GM18868 (cell line): ENCODE results near the gene ZNF689.
"Not testable (repeated sequence)": the region's sequence is repeated elsewhere in the genome, so short reads cannot be mapped to it uniquely, and the experiment has no call there.

Experiments
- ATAC-seq: cut with Tn5 transposase; IDR thresholded peaks from one replicate; pipeline ENCODE4 v1.9.1; 2021; ENCODE audit warnings: mild to moderate bottlenecking, moderate library complexity; ENCODE audit not compliant: unreplicated experiment

Gene ZNF689

DNA sequence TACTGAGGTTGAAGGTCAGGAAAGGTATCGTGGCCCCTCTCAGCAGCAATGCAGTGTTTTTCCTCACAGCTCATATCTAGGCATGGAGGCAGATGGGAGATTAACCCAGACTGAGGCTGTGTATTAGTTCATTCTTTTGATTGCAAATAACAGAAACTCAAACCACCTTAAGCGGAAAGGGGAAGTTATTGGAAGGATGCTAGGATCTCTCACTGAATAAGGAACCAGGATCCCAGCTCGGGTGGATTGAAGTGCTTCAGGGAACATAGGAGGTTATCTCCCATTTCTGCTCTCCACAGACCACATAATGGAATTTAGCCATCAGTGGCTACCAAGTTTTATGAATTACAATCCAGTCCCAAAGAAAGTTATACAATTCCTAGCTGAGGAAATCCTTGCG, 8.2 kb downstream of the ZNF689 start:
- no peak for ATAC-seq

DNA sequence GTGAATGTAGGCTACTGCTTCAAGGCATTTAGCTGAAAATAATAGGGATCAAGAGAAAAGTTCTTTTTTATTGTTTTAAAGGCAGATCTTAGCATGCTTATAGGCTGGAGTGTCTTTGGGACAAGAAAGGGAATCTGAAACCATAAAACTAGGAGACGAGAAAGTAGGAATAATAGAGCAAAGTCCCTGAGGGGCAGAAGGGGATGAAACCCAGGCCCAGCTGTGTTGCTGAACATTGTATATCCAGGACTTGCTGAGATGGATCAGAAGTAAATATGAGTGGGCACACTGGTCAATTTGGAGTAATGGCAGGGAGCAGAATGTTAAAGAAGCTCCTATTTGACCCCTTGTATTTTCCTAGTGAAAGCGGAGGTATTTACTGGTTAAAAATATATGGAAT, 9.3 kb downstream of the ZNF689 start:
- no peak for ATAC-seq

DNA sequence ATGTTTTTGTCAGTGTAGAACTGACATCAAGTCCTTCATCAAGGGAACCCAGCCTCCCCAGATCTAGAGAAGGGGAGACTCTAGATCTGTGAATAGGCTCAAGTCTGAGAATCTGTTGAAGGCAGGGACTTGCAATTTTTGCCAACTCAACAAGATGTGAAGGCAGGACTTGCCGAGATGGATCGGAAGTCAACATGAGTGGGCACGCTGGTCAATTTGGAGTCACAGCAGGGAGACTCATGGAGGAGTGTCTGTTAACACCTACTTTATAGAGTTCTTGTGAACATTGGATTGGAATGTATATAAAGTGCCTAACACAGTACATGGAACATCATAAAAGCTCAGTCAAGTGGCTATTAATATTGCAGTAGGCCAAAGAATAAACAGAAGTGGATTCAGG, 10.0 kb downstream of the ZNF689 start:
- no peak for ATAC-seq

DNA sequence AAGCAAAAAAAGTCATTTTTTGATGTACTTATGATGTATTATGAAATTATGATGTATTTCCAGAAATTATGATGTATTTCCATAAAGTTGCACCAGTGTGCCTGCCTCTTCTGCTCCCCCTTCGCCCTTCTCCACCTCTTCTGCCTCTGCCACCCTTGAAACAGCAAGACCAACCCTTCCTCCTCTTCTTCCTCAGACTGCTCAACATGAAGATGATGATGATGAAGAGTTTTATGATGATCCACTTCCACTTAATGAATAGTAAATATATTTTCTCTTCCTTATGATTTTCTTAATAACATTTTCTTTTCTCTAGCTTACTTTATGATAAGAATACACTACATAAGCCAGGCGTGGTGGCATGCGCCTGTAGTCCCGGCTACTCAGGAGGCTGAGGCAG, 17.3 kb downstream of the ZNF689 start:
- ATAC-seq, result no peak

DNA sequence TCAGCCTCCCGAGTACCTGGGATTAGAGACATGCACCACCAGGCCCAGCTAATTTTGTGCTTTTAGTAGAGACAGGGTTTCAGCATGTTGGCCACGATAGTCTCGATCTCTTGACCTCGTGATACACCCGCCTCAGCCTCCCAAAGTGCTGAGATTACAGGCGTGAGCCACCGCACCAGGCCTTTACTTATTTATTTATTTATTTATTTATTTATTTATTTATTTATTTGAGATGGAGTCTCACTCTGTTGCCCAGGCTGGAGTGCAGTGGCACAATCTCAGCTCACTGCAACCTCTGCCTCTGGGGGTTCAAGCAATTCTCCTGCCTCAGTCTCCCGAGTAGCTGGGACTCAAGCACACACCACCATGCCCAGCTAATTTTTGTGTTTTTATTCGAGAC, 19.3 kb downstream of the ZNF689 start:
- not testable (repeated sequence) for ATAC-seq

DNA sequence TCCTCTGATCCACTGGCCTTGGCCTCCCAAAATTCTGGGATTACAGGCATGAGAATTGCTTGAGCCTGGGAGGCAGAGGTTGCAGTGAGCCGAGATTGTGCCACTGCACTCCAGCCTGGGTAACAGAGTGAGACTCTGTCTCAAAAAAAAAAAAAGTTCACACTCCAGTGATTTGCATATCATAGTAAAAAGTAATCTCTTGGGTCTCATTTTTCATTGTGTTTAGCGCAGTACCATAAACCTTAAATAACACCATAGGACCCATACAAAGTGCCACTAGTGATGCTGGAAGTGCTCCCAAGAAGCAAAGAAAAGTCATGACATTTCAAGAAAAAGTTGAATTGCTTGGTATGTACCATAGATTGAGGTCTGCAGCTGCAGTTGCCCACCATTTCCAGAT, 20.6 kb downstream of the ZNF689 start:
- ATAC-seq, result not testable (repeated sequence)

DNA sequence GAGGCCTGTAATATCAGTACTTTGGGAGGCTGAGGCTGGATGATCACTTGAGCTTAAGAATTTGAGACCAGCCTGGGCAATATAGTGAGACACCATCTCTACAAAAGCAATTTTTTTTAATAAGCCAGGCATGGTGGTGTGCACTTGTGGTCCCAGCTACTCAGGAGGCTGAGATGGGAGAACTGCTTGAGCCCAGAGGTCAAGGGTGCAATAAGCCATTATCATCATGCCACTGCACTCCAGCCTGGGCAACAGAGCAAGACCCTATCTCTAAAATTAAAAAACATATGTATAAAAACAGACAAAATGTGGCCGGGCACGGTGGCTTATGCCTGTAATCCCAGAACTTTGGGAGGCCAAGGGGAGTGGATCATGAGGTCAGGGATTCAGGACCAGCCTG, 21.5 kb downstream of the ZNF689 start:
- ATAC-seq, result no peak

DNA sequence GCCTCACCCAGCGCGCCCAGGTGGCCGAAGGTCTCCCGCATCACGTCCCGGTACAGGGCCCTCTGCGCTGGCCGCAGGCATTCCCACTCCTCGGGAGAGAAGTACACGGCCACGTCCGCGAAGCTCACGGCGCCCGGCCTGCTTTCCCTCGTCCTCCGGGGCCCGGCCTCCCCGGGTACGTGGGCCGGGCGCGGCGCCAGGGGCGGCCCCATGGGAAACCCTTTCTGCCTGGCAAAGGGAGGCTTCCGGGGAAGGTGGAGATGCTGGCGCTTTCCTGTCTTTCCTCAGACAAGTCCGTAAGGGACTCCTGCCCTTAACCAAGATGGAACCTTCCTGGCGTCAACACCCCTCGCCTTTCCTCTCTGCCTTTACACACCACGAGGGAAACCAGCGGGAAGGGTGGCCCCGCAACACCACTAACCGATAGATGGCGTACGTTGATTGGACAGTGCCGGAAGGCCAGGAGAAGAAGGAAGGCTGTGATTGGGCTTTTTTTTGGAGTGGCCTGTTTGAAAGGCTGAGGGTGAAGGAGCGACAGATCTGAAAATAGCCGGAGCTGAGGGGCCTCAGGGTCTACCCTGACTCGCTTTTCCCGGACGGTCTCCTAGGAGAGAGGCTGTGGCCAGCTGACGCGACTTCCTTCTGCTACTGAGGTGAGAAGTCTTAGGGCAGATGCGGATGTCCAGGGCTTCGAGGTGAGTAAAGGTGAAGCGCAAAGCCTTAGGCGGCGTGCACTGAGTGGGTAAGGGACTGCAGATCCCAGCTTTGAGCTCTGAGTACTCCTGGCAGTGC, 24.6 kb downstream of the ZNF689 start, which contains the start of gene ZNF785:
Gene ZNF785 (minus strand): TSS at position 298 of the 792 bp plus-strand sequence. CDS start 86 bp downstream, at position 212.
- peak; percentile 92 for ATAC-seq

DNA sequence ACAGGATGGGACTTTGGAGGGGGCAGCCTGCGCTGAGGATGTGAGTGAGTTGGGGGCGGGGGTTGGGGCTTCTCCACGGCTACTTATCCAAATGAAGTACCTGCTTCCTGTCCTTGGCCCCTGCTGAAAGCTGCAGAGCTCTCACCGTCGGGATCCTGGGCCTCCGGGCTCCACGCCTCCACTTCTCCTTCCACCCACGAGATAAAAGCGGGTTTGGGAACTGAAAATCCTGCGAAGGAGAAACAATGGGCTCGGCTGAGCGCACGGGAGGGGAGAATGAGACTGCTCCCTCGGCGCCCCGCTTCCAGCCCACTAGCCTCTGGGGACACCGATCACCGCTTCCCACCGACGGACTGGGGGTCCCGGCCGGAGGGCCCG, 25.2 kb downstream of the ZNF689 start:
- ATAC-seq, result no peak

DNA sequence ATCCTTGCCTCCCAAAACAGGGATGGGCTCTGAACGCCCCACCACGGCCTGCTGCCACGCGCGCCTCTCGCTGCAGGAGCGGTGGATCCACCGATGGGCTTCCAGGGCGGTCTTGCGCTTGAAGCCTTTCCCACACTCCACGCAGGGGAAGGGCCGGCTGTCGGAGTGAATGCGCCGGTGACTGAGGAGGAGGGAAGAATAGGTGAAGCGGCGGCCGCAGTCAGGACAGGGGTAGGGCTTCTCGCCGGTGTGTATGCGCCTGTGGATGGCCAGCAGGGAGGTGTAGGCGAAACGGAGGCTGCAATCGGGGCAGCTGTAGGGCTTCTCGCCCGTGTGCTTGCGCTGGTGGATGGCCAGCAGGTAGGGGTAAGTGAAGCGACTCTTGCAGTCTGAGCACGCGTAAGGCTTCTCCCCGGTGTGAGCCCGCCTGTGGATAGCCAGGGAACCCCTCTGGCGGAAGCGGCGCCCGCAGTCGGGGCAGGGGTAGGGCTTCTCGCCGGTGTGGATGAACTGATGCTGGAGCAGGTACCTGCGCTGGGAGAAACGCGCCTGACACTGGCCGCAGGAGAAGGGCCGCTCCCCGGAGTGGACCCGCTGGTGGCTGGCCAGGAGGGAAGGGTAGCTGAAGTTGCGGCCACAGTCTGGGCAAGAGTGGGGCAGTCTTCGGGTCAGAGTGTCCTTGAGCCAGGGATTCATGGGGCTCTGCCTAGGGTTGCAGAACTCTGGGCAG, 27.4 kb downstream of the ZNF689 start:
- no peak for ATAC-seq

DNA sequence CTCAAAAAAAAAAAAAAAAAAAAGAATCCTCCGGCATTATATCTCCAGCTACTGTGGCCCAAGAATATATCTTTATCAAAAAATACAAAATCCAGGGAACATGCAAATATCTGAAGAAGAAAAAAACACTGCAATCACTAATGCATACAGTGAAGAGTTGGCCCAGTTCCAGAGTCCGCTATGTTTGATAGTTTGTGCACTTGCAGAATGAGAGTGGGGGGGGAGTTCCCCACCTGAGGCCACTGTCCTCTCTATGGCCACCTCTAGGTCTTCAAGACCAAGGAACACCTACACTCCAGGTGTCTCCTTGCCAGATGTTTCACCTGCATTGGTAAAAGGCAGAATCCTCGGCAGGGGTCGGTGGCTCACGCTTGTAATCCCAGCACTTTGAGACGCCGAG, 28.7 kb downstream of the ZNF689 start:
- ATAC-seq, result no peak

DNA sequence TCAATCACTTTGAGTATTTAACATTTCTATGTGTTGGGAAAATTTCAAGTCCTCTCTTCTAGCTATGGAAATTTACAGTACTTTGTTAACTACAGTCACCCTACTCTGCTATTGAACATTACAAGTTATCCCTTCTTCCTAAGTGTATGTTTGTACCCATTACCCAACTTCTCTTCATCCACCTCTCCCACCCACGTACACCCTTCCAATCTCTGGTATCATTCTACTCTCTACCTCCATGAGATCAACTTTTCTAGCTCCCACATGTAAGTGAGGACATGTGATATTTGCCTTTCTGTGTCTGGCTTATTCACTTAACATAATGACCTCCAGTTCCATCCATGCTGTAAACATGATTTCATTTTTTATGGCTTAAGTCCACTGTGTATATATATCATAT, 35.5 kb downstream of the ZNF689 start:
- no peak for ATAC-seq

DNA sequence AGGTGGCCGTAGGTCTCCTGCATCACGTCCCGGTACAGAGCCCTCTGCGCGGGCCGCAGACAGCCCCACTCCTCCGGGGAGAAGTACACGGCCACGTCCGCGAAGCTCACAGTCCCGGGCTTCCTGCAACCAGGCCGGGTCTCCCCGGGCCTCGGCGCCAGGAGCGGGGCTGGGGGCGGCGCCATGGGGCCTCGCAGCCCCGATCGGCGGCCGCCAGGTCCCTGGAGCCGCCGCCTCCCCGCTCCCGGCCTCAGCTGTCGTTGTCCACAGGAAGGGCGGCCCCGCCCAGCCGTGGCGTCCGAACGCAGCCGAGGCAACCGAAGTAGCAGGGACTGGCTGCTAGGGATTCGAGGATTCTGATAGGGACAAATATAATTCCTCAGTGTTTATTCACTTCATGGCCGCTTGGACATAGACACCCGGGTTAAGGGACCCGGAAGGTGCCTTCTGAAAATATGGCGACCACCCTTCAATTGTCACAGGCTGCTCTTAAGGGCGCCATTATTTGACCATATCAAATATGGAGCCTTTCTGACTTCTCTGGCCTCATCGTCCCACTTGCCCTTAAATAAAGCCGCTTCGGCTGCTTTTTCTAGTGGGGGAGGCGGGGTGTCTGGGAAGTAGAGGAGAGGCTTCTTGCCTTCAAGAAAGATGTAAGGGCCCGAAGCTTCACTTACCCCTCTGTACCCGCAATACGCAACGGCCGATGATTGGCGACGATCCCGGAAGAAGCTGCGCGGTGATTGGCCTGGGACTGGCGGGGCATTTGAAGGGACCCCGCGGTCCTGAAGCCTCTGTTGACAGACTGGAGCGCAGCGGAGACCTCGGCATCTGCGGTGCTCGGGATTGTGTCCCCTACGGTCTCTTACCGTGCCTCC, 38.5 kb downstream of the ZNF689 start, which contains the start of gene ZNF688:
Gene ZNF688 (minus strand): TSS at position 270 of the 878 bp plus-strand sequence. CDS start 85 bp downstream, at position 185.
- peak; percentile 78 for ATAC-seq

DNA sequence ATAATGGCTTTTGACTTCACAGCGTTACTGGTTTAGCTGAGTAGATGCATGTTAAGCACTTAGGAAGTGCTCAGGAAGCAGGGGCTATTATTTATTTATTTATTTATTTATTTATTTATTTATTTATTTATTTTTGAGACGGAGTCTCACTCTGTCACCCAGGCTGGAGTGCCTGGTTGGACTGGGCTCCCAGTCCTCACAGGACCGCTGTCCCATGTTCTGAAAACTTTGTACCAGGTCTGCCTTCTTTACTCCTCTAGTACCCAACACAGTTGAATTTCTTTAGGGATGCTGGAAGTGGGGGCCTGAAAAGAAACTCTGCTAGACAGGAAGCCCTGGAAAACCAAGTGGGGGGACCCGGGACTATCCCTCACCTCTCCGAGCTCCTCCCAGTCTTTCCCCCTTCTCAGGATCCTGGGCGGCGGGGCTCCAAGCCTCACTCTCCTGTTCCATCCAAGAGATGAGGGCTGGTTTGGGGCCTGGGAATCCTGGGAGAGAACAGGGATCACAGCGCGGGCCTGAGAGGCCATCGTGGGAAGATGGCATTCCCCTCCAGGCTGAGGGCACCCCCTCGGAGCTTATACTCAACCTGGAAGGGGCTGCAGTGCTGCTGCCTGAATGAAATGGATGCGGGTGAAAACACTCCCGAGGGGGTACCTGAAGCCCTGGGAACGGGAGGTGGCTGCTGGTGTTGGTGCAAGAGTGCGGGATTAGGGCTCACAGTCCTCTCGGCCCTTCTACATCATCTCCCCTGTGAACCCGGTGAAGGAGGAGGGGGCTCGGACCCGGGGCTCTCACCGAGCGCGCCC, 39.3 kb downstream of the ZNF689 start:
- ATAC-seq, result no peak

DNA sequence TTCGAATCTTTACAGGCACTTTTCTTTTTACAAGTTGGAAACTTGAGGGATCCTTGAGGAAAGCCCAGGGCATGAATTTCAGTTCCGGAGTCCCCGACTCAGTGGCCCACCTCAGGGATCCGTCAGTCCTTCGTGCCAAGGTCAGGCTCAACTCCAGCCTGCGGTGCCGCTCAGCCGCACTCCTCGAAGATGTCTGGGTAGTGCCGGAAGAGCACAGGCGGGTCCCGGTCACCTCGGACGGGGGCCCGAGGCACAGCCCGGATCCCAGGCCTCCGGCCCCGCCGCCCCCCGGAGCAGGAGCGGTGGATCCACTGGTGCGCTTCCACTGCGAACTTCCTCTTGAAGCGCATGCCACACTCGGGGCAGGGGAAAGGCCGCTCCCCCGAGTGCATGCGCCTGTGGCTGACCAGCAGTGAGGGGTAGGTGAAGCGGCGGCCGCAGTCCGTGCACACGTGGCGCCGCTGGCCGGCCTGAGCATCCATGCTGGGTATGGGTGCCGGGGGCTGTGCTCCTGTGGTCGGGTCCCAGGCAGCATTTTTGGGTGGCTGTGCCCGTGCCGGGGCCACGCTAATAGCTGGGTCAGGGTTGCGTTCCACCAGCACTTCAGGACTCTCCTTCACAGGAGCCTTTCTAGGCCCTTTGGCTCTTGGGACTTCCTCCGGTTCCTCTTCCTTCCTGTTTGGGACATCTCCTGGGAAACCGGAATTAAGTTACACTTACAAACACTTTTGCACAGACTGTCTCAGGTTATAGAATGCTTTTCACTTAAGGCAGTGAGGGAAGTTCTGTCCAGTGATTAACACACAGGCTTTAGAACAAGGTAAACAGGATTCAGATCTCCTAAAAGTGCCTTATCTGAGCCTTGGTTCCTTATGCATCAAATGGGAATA, 40.2 kb downstream of the ZNF689 start:
- no peak for ATAC-seq

DNA sequence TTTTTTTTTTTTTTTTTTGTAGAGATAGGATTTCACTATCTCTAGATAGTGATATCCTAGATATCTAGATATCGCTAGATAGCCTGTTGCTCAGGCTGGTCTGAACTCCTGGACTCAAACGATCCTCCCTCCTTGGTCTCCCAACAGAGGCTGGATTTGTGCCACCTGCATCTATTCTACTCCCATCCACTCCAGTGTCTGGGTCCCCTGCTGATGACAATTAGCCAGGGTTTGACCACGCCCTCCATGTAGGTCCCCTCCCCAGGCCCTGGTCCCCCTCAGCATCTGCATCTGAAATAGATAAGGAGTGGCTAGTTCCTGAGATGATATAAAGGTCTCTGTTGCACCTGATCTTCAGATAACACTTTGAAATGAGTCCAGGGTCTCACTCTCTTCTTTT, 40.9 kb downstream of the ZNF689 start:
- no peak for ATAC-seq

DNA sequence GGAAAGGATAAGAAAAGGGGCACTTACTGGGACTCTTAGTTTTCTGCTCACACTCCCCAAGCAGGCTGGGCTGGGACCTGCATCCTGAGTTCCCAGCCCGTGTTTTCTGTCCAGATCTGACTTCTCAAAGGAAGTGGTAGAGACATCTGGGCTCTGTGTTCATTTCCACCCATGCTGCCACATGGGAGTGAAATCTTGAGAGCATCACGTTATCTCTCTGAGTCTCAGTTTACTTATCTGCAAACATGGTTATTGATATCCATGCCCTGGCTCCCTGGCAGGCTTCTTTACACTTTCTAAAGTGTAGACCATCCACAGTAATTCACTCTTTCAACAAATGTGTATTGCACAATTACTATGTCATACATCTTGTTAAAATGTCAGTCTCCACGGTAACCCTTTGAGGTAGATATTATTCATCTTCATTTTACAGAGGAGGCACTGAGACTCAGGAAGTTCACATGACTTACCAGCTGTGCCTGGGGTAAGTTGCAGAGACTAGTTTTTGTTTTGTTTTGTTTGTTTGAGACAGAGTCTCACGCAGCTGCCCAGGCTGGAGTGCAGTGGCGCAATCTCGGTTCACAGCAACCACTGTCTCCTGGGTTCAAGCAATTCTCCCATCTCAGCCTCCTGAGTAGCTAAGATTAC, 42.1 kb downstream of the ZNF689 start:
- ATAC-seq, result no peak

DNA sequence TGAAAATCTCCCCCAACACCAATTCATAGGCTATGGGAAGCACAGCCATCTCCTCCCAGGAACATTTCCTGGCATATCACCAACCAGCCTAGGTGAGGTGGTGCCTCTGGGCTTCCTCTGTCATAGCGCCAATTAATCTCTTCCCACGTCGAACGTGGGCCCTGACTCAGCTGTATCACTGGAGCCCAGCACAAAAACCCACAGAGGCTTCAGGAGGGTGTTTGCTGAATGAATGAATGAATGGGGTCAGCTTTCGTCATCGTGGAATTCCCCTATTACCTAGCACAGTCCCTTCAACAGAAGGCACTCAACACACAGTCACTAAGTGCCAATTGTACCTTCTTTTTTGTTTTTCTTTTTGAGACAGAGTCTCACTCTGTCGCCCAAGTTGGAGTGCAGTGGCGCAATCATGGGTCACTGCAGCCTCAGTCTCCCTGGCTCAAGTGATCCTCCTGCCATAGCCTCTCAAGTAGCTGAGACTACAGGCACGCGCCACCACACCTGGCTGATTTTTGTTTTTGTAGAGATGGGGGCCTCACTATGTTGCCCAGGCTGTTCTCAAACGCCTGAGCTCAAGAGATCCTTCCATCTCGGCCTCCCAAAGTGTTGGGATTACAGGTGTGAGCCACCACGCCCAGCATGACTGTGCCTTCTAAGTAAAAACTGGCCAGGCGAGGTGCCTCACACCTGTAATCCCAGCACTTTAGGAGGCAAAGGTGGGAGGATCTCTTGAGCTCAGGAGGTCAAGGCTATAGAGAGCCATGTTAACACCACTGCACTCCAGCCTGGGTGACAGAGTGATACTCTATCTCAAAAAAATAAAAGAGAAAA, 42.8 kb downstream of the ZNF689 start:
- no peak for ATAC-seq
